ENCODE measurements around the gene DPH3. TPM values are rescaled to one million over a fixed set of nuclear protein-coding genes. Genes with fewer than 3 reads are reported as not detected.

DPH3 gene
- total and polyA plus RNA-seq, 2 of the 8 experiments (the other 6 are each of a cell fraction or from before 2014, with no cell fraction given): 9.8 to 40.1 TPM

- TF ChIP-seq PHF8 (conservative IDR thresholded peaks at IDR 0.05; ENCODE audit: low read depth, low read length): 0 out of 2 replicates have a peak, but pooled peaks have one; percentile 6
- peak; percentile 83 for TF ChIP-seq SAP30 (IDR thresholded peaks at IDR 0.05; ENCODE audit: insufficient read depth, insufficient replicate concordance, low read length)
- no peak for TF ChIP-seq GABPA (IDR thresholded peaks at IDR 0.05; ENCODE audit: borderline replicate concordance, insufficient read depth, low read length)
- Histone ChIP-seq H3K79me1 (ENCODE audit: low read depth, low read length) (peaks cover 11% of the 10 kb centered on the region), H3K36me3 (ENCODE audit: control insufficient read depth in 2 of 4, insufficient read depth in 4 of 4, low read length in 3 of 4) (peaks cover 0 to 11% (median 3%) of the 10 kb centered on the region in 4 experiments; a peak in 5 of 8 replicates), H3K56ac (replicated peaks; ENCODE audit: insufficient read length, low read depth, low read length) (no peak overlapping the region), H3K9ac (replicated peaks in 1 of 4; ENCODE audit: extremely low read depth in 1 of 4, low read depth in 3 of 4, low read length in 3 of 4) (peak overlapping the region in 3 of 4 experiments; percentile 81 to 97 (median 95); a peak in 6 of 7 replicates), H3K23me2 (ENCODE audit: low read depth, low read length) (peaks cover 6% of the 10 kb centered on the region), H2AFZ (ENCODE audit: low read length) (peak overlapping the region; percentile 89), H2BK5ac (ENCODE audit: low read depth, low read length) (peak overlapping the region; percentile 72; the same call in 1 of the 2 replicates), H4K20me1 (replicated peaks in 1 of 2; ENCODE audit: control insufficient read depth in 1 of 2, insufficient read depth in 2 of 2, low read length in 2 of 2) (peaks cover 3 to 4% of the 10 kb centered on the region in 2 experiments), H2BK15ac (ENCODE audit: low read length) (no peak overlapping the region), H2AK5ac (ENCODE audit: low read depth, low read length) (no peak overlapping the region), H4K8ac (ENCODE audit: extremely low read depth, insufficient read depth, low read length) (peak overlapping the region; percentile 91; the same call in 1 of the 2 replicates), H3K14ac (ENCODE audit: insufficient read length) (no peak overlapping the region), H3K27me3 (replicated peaks in 1 of 4; ENCODE audit: control insufficient read depth in 3 of 4, extremely low read depth in 1 of 4, insufficient read depth in 3 of 4, low read length in 3 of 4) (no peaks in the 10 kb centered on the region), H4K5ac (ENCODE audit: insufficient read length, low read depth, low read length) (no peak overlapping the region), H3K4me1 (replicated peaks in 1 of 4; ENCODE audit: control insufficient read depth in 3 of 4, insufficient read depth in 4 of 4, low read length in 3 of 4) (peaks cover 0 to 8% (median 1%) of the 10 kb centered on the region in 4 experiments; a peak in 4 of 7 replicates), H3K9me3 (ENCODE audit: insufficient read depth in 2 of 2, low read depth in 1 of 2, low read length in 1 of 2) (no peaks in the 10 kb centered on the region), H4K91ac (replicated peaks; ENCODE audit: insufficient read length, low read length) (no peak overlapping the region), H2BK120ac (replicated peaks; ENCODE audit: low read depth, low read length) (no peak overlapping the region), H2BK12ac (ENCODE audit: low read depth, low read length) (peak overlapping the region; percentile 39; the same call in 1 of the 2 replicates), H3K23ac (ENCODE audit: insufficient read length) (no peak overlapping the region), H3K79me2 (ENCODE audit: control insufficient read depth in 1 of 2, insufficient read depth in 2 of 2, low read length in 2 of 2) (peaks cover 16 to 76% of the 10 kb centered on the region in 2 experiments), H3K27ac (ENCODE audit: low read depth, low read length) (peak overlapping the region; percentile 73), H3K4me3 (ENCODE audit: extremely low read depth in 1 of 4, insufficient read depth in 2 of 4, low read depth in 3 of 4, low read length in 4 of 4) (peak overlapping the region; percentile 87 to 99 (median 96)), H3K18ac (ENCODE audit: extremely low read depth, low read length) (no peak overlapping the region), H2BK20ac (ENCODE audit: low read length) (no peak overlapping the region), H3K4ac (replicated peaks; ENCODE audit: insufficient read length, low read depth, low read length) (no peak overlapping the region), H3K4me2 (ENCODE audit: insufficient read depth in 1 of 2, low read depth in 2 of 2, low read length in 2 of 2) (peak overlapping the region; percentile 93 to 99)
- FAIRE-seq (no peak), DNase-seq (ENCODE audit: low read depth in 1 of 2, low spot score in 2 of 2) (no peak)
- WGBS, 2 experiments (ENCODE audit: extremely low coverage in 1 of 2, insufficient coverage in 1 of 2, insufficient read length in 1 of 2, insufficient replicate concordance in 2 of 2, low coverage in 1 of 2, low lambda C conversion rate in 2 of 2, missing lambda C conversion rate in 1 of 2): 7% methylated on average over 21 of the region's 21 CpGs; no CpG with 5 or more reads in 1 of the 2 experiments
- CTCF ChIA-PET (ENCODE audit: partially characterized antibody): interaction anchor here (0.6 to 1.5 kb wide), 5 partner anchors 8 to 53 kb away, joined by 3 to 7 read pairs (median 4); no protein-coding TSS in a partner anchor
- POLR2A ChIA-PET (ENCODE audit: partially characterized antibody): interaction anchor here (0.9 to 2.4 kb wide), 7 partner anchors 8 to 286 kb away, joined by 3 to 10 read pairs (median 3); no protein-coding TSS in a partner anchor
These were observed 502 bp downstream of the DPH3 start for GRCh38 chr3:16264174-16264707.
